Measurements from ENCODE around the gene R3HDM1.

Gene R3HDM1

GRCh38 chr2:135667045-135667444 is 135.8 kb downstream of the R3HDM1 start:
- no peaks in the 10 kb centered on the region for H3K36me3 ChIP-seq (ENCODE audit: control insufficient read depth, insufficient read depth, low read length)
- no peak overlapping the region for H3K27ac ChIP-seq (ENCODE audit: low read length)
- H3K9me3 ChIP-seq (ENCODE audit: control insufficient read depth, insufficient read depth, low read length), result no peaks in the 10 kb centered on the region
- no peak overlapping the region for H3K4me3 ChIP-seq (ENCODE audit: low read length)
- no peaks in the 10 kb centered on the region for H3K4me1 ChIP-seq (ENCODE audit: control insufficient read depth, insufficient read depth, low read length)
- no peak for DNase-seq (ENCODE audit: low read depth, low spot score)
- H3K27me3 ChIP-seq (ENCODE audit: control insufficient read depth, insufficient read depth, low read length), result no peaks in the 10 kb centered on the region; the same call in 1 of the 2 replicates

DNA sequence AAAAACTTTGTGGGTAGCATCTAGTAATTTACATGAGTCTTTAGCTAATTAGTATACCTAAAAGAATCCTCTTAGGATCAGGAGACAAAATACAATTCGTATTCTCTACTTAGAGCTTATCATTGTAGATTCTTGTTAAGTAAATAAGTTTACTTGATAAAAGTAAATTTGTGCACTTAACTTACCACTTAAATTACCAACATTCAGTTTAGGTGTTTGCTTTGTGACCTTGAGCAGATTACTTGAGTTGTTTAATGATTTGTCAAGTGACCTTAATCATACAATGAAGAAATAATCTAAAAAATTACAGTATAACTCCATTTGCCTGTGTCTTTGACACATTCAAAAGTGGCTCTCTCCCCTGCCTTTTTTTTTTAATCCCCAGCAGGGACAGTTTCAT is 143.2 kb downstream of the R3HDM1 start:
- Histone ChIP-seq H3K4me3 (ENCODE audit: low read length) (no peak overlapping the region), H3K36me3 (ENCODE audit: control insufficient read depth, insufficient read depth, low read length) (peaks cover 6% of the 10 kb centered on the region; the same call in 1 of the 2 replicates), H3K9me3 (ENCODE audit: control insufficient read depth, insufficient read depth, low read length) (no peaks in the 10 kb centered on the region), H3K27me3 (ENCODE audit: control insufficient read depth, insufficient read depth, low read length) (no peaks in the 10 kb centered on the region), H3K4me1 (ENCODE audit: control insufficient read depth, insufficient read depth, low read length) (no peaks in the 10 kb centered on the region), H3K27ac (ENCODE audit: low read length) (no peak overlapping the region)
- DNase-seq (ENCODE audit: low read depth, low spot score), result no peak
- no CpG with 5 or more reads among the region's 1 CpG for whole genome bisulfite sequencing (ENCODE audit: insufficient coverage, insufficient read length)

DNA sequence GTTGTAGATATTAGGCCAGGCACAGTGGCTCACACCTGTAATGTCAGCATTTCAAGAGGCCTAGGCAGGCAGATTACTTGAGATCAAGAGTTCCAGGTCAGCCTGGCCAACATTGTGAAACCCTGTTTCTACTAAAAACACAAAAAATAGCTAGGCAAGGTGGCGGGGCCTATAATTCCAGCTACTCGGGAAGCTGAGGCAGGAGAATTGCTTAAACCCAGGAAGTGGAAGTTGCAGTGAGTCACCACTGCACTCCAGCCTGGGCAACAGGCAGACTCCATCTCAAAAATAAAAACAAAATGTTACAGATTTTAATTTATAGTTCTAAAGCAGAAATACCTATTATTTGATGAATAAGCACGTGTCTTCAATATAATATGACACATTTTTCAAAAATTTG is 144.7 kb downstream of the R3HDM1 start:
- no peaks in the 10 kb centered on the region for H3K27me3 ChIP-seq (ENCODE audit: control insufficient read depth, insufficient read depth, low read length)
- H3K4me1 ChIP-seq (ENCODE audit: control insufficient read depth, insufficient read depth, low read length), result no peaks in the 10 kb centered on the region
- no peak overlapping the region for H3K4me3 ChIP-seq (ENCODE audit: low read length)
- WGBS (ENCODE audit: insufficient coverage, insufficient read length), result no CpG with 5 or more reads among the region's 3 CpGs
- no peak overlapping the region for H3K27ac ChIP-seq (ENCODE audit: low read length)
- peaks cover 6% of the 10 kb centered on the region; the same call in 1 of the 2 replicates for H3K36me3 ChIP-seq (ENCODE audit: control insufficient read depth, insufficient read depth, low read length)
- H3K9me3 ChIP-seq (ENCODE audit: control insufficient read depth, insufficient read depth, low read length), result no peaks in the 10 kb centered on the region
- no peak for DNase-seq (ENCODE audit: low read depth, low spot score)

DNA sequence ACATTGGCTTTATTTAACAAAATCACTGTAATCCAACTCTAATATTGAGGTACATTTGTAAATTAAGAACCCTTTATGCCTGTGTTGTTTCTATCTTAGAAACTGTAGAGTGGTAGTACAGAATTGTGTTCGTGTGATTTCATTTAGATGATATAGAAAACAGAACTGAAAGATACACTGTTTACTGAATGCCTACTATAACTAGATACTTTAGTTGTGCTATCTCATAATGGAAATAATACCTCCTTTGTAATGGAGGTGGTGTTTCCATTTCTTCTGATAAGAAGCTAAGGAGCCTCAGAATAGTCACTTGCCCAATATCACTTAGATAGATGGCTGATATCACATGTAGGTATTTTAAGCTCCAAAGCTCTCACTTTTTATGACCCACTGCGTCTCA is 147.8 kb downstream of the R3HDM1 start:
- H3K27ac ChIP-seq (ENCODE audit: low read length), result no peak overlapping the region
- DNase-seq (ENCODE audit: low read depth, low spot score), result no peak
- no CpG with 5 or more reads among the region's 2 CpGs for WGBS (ENCODE audit: insufficient coverage, insufficient read length)

DNA sequence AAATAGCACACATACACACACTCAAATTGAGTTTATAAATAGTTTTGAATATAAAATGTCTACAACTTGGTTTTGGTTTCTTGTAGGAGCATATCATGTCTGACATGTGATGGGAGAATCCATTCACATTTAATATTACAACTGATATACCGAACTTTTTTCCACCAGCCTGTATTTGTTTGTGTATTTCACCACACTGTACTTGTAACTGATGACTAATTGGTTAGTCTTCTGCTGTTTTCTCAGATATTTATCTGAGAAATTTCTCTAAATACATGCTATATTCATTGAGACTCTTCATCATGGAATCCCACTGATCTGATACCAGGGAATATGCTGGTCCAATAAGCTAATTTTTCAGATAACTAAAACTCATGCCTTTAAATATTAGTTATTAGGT is 154.1 kb downstream of the R3HDM1 start:
- Histone ChIP-seq H3K27ac (ENCODE audit: low read length) (no peak overlapping the region), H3K9me3 (ENCODE audit: control insufficient read depth, insufficient read depth, low read length) (no peaks in the 10 kb centered on the region), H3K4me1 (ENCODE audit: control insufficient read depth, insufficient read depth, low read length) (no peaks in the 10 kb centered on the region), H3K27me3 (ENCODE audit: control insufficient read depth, insufficient read depth, low read length) (no peaks in the 10 kb centered on the region), H3K36me3 (ENCODE audit: control insufficient read depth, insufficient read depth, low read length) (no peaks in the 10 kb centered on the region), H3K4me3 (ENCODE audit: low read length) (no peak overlapping the region)
- no CpG with 5 or more reads among the region's 1 CpG for WGBS (ENCODE audit: insufficient coverage, insufficient read length)
- DNase-seq (ENCODE audit: low read depth, low spot score), result no peak

More for the DNA sequence above, 147.8 kb downstream of the R3HDM1 start:
- H3K36me3 ChIP-seq (ENCODE audit: control insufficient read depth, insufficient read depth, low read length), result peaks cover 6% of the 10 kb centered on the region; the same call in 1 of the 2 replicates
- H3K9me3 ChIP-seq (ENCODE audit: control insufficient read depth, insufficient read depth, low read length), result no peaks in the 10 kb centered on the region
- H3K4me1 ChIP-seq (ENCODE audit: control insufficient read depth, insufficient read depth, low read length), result no peaks in the 10 kb centered on the region
- H3K27me3 ChIP-seq (ENCODE audit: control insufficient read depth, insufficient read depth, low read length), result no peaks in the 10 kb centered on the region
- H3K4me3 ChIP-seq (ENCODE audit: low read length), result no peak overlapping the region

DNA sequence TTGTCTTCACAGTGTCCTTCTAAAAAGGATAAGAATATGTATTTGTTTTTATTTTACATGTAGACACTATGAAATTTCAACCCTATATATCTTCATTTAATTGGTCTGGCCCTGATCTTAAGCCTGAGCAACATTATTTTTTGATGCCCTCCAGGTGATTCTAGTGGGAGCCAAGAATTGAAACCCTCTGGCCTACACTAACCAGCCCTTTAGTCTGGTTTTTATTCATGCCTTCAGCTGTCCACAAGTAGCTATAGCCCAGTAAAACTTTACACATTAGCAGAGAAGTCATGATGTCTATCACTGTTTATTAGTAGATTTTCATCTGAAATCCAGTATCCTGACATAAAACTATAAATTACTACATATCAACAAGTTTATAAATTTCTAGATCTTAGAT is 157.7 kb downstream of the R3HDM1 start:
- Histone ChIP-seq H3K4me3 (ENCODE audit: low read length) (no peak overlapping the region), H3K27ac (ENCODE audit: low read length) (no peak overlapping the region)
- no peak for DNase-seq (ENCODE audit: low read depth, low spot score)

DNA sequence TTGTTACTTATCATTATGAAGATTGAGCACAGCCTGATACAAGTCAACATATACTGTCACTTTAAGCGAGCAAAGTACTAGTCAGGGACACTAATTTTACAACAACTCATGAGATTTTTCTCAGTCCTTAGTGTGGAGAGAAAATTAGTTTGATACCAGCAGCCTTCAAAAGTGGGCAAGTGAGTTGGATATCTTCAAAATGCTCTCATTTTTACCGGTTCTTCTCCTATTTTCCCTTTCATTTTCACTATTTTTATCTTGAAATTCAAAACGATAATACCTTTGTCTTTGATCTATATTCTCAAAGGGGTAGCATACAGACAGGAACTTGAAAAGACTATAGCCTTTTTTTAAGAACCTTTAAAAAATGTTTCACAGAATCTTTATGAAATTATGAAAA is 158.4 kb downstream of the R3HDM1 start:
- Histone ChIP-seq H3K9me3 (ENCODE audit: control insufficient read depth, insufficient read depth, low read length) (no peaks in the 10 kb centered on the region), H3K4me3 (ENCODE audit: low read length) (no peak overlapping the region), H3K27me3 (ENCODE audit: control insufficient read depth, insufficient read depth, low read length) (no peaks in the 10 kb centered on the region), H3K27ac (ENCODE audit: low read length) (no peak overlapping the region), H3K36me3 (ENCODE audit: control insufficient read depth, insufficient read depth, low read length) (no peaks in the 10 kb centered on the region), H3K4me1 (ENCODE audit: control insufficient read depth, insufficient read depth, low read length) (no peaks in the 10 kb centered on the region)
- no CpG with 5 or more reads among the region's 3 CpGs for WGBS (ENCODE audit: insufficient coverage, insufficient read length)
- no peak for DNase-seq (ENCODE audit: low read depth, low spot score)

More for the DNA sequence above, 157.7 kb downstream of the R3HDM1 start:
- Histone ChIP-seq H3K4me1 (ENCODE audit: control insufficient read depth, insufficient read depth, low read length) (no peaks in the 10 kb centered on the region), H3K36me3 (ENCODE audit: control insufficient read depth, insufficient read depth, low read length) (no peaks in the 10 kb centered on the region), H3K27me3 (ENCODE audit: control insufficient read depth, insufficient read depth, low read length) (no peaks in the 10 kb centered on the region), H3K9me3 (ENCODE audit: control insufficient read depth, insufficient read depth, low read length) (no peaks in the 10 kb centered on the region)

DNA sequence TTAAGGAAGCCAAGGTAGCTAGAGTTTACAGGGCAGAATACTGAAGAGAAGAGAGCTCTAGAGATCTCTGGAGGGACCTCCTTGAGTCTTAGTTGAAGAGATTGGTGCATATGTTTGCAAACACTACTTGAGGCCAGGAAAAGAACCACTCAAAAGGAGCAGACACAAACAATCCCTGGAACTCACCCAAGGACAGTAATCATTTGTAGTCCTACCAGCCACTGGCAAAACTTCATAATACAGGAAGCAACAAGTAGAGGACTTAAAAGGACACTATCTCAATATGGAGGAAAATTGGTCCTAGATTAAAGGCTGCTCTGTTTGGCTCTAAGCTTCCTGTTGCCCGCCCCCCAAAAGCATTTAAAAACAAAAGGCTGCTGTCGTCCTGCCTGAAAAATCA is 163.4 kb downstream of the R3HDM1 start:
- H3K36me3 ChIP-seq (ENCODE audit: control insufficient read depth, insufficient read depth, low read length), result no peaks in the 10 kb centered on the region
- no peaks in the 10 kb centered on the region for H3K27me3 ChIP-seq (ENCODE audit: control insufficient read depth, insufficient read depth, low read length)
- no peaks in the 10 kb centered on the region for H3K4me1 ChIP-seq (ENCODE audit: control insufficient read depth, insufficient read depth, low read length)
- no peak overlapping the region for H3K27ac ChIP-seq (ENCODE audit: low read length)
- no peak for DNase-seq (ENCODE audit: low read depth, low spot score)
- no peak overlapping the region for H3K4me3 ChIP-seq (ENCODE audit: low read length)
- H3K9me3 ChIP-seq (ENCODE audit: control insufficient read depth, insufficient read depth, low read length), result no peaks in the 10 kb centered on the region
- no CpG with 5 or more reads among the region's 2 CpGs for WGBS (ENCODE audit: insufficient coverage, insufficient read length)

DNA sequence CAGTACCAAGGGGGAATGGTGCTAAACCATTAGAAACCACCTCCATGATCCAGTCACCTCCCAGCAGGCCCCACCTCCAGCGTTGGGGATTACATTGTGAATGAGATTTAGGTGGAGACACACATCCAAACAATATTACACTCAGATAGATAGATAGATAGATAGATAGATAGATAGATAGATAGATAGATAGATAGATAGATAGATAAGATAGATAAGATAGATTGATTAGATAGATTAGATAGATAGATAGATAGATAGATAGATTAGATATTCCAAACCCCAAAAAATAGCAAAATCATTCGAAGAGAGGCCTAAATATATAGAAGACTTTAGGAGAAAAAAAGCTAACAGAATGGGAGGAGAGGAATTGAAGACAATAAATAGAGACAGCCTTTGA is 167.6 kb downstream of the R3HDM1 start:
- no CpG with 5 or more reads among the region's 2 CpGs for WGBS (ENCODE audit: insufficient coverage, insufficient read length)
- no peaks in the 10 kb centered on the region for H3K27me3 ChIP-seq (ENCODE audit: control insufficient read depth, insufficient read depth, low read length)
- no peak overlapping the region for H3K27ac ChIP-seq (ENCODE audit: low read length)
- no peaks in the 10 kb centered on the region for H3K9me3 ChIP-seq (ENCODE audit: control insufficient read depth, insufficient read depth, low read length)
- no peaks in the 10 kb centered on the region for H3K36me3 ChIP-seq (ENCODE audit: control insufficient read depth, insufficient read depth, low read length)
- H3K4me3 ChIP-seq (ENCODE audit: low read length), result no peak overlapping the region
- no peak for DNase-seq (ENCODE audit: low read depth, low spot score)
- H3K4me1 ChIP-seq (ENCODE audit: control insufficient read depth, insufficient read depth, low read length), result no peaks in the 10 kb centered on the region

DNA sequence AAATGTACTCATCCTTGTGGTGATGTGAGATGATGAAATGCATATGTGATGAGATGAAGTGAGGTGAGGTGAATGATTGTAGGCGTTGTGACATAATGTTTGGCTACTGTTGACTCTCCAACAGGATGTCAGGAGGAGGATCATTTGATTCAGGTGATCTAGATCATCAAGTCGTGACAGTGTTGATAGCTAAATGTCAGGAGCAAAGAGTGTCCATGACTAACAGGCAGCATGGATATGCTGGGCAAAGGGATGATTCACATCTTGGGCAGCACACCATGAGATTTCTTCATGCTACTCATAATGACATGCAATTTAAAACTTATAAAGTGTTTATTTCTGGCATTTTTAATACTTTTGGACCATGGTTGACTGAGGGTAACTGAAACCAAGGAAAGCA is 170.2 kb downstream of the R3HDM1 start:
- H3K4me3 ChIP-seq (ENCODE audit: low read length), result no peak overlapping the region
- H3K4me1 ChIP-seq (ENCODE audit: control insufficient read depth, insufficient read depth, low read length), result no peaks in the 10 kb centered on the region
- H3K27me3 ChIP-seq (ENCODE audit: control insufficient read depth, insufficient read depth, low read length), result no peaks in the 10 kb centered on the region
- WGBS (ENCODE audit: insufficient coverage, insufficient read length), result no CpG with 5 or more reads among the region's 2 CpGs
- H3K9me3 ChIP-seq (ENCODE audit: control insufficient read depth, insufficient read depth, low read length), result no peaks in the 10 kb centered on the region
- no peaks in the 10 kb centered on the region for H3K36me3 ChIP-seq (ENCODE audit: control insufficient read depth, insufficient read depth, low read length)
- no peak overlapping the region for H3K27ac ChIP-seq (ENCODE audit: low read length)
- DNase-seq (ENCODE audit: low read depth, low spot score), result no peak

GRCh38 chr2:135703300-135703699 is 172.0 kb downstream of the R3HDM1 start:
- no CpG with 5 or more reads among the region's 1 CpG for WGBS (ENCODE audit: insufficient coverage, insufficient read length)
- H3K27me3 ChIP-seq (ENCODE audit: control insufficient read depth, insufficient read depth, low read length), result no peaks in the 10 kb centered on the region
- no peaks in the 10 kb centered on the region for H3K4me1 ChIP-seq (ENCODE audit: control insufficient read depth, insufficient read depth, low read length)
- H3K4me3 ChIP-seq (ENCODE audit: low read length), result no peak overlapping the region
- no peak overlapping the region for H3K27ac ChIP-seq (ENCODE audit: low read length)
- DNase-seq (ENCODE audit: low read depth, low spot score), result no peak
- no peaks in the 10 kb centered on the region for H3K9me3 ChIP-seq (ENCODE audit: control insufficient read depth, insufficient read depth, low read length)
- no peaks in the 10 kb centered on the region for H3K36me3 ChIP-seq (ENCODE audit: control insufficient read depth, insufficient read depth, low read length)

Data from iPS DF 6.9 (cell line).